HepG2 (cell line): ENCODE results near the gene C5AR2. TPM values are rescaled to one million over a fixed set of nuclear protein-coding genes. Genes with fewer than 3 reads are reported as not detected.

Source experiments
- ATAC-seq: fragments of 200-7000 bp; cut with Tn5 transposase; 3 replicates; pipeline ENCODE4 v1.9.1; 2020; ENCODE audit warnings: mild to moderate bottlenecking, moderate library complexity
- BruUV-seq: library from RNA; stranded (reverse); fragments of 400-500 nt; replicated peaks from 2 replicates; lab custom pipeline; 2021; lab: Mats Ljungman, UMichigan
- CTCF ChIA-PET: fragments of 300-600 bp; formaldehyde crosslinking; extraction: SDS; loops from one replicate; lab custom pipeline; 2021; ENCODE audit warnings: low total read pairs, inconsistent platforms, low intra/inter-chr PET ratio; lab: Yijun Ruan, JAX
- POLR2A ChIA-PET: fragments of 350-600 bp; sonication (Branson Sonifier 250); formaldehyde crosslinking; loops from one replicate; lab custom pipeline; 2020; ENCODE audit warnings: antibody characterized with exemption, inconsistent platforms; lab: Yijun Ruan, JAX
- DNase-seq: peaks from one replicate; pipeline ENCODE4 v3.0.0-alpha.2; 2015; ENCODE audit warnings: low spot score
- FAIRE-seq: peaks from 3 replicates; lab custom pipeline; 2011; peaks lifted over from hg19 to GRCh38; lab: Jason Lieb, UNC
- H2AFZ ChIP-seq: one replicate; pipeline ENCODE4 v1.6.1; 2011; ENCODE audit warnings: low read length, inconsistent platforms
- H3K27ac ChIP-seq: fragments of 300-600 bp; 3 replicates; pipeline ENCODE4 v1.8.0; 2011; ENCODE audit warnings: mixed run types, mild to moderate bottlenecking, mixed read lengths, low read length, inconsistent platforms; ENCODE audit not compliant: insufficient read depth; ENCODE audit errors: extremely low read length
- H3K27me3 ChIP-seq, 2 experiments: fragments of 200-600 bp in 1 of 2; 2 replicates in 1 of 2; 3 replicates in 1 of 2; pipeline versions ENCODE4 v1.6.0 to v1.8.0; 2011; ENCODE audit warnings: low read length in 2 of 2, mild to moderate bottlenecking in 2 of 2, moderate library complexity in 2 of 2, inconsistent platforms in 1 of 2; ENCODE audit not compliant: insufficient read depth in 2 of 2, control insufficient read depth in 1 of 2
- H3K36me3 ChIP-seq, 2 experiments: fragments of 200-600 bp in 1 of 2; replicated peaks in 1 of 2; 2 replicates in 1 of 2; 3 replicates in 1 of 2; pipeline versions ENCODE4 v1.5.1 to v1.8.0; 2011; ENCODE audit warnings: low read length in 2 of 2, inconsistent platforms in 1 of 2; ENCODE audit not compliant: insufficient read depth in 2 of 2, control insufficient read depth in 1 of 2
- H3K4me1 ChIP-seq: 2 replicates; pipeline ENCODE4 v1.5.1; 2012; ENCODE audit warnings: low read length, inconsistent platforms; ENCODE audit not compliant: insufficient read depth
- H3K4me2 ChIP-seq: 2 replicates; pipeline ENCODE4 v1.6.0; 2011; ENCODE audit warnings: low read depth, low read length, inconsistent platforms
- H3K4me3 ChIP-seq, 3 experiments: fragments of 200-600 bp in 1 of 3; sonication (generic), shearing (Covaris generic) in 1 of 3; replicated peaks in 1 of 3; 2 replicates each; pipeline ENCODE4 v1.5.1; 2011 to 2016; ENCODE audit warnings: low read length in 3 of 3, inconsistent platforms in 2 of 3, low read depth in 2 of 3, mild to moderate bottlenecking in 2 of 3, control low read depth in 1 of 3, mixed read lengths in 1 of 3; ENCODE audit not compliant: insufficient read depth in 1 of 3
- H3K79me2 ChIP-seq: one replicate; pipeline ENCODE4 v1.6.1; 2011; ENCODE audit warnings: low read length, inconsistent platforms; ENCODE audit not compliant: insufficient read depth
- H3K9ac ChIP-seq: 2 replicates; pipeline ENCODE4 v1.6.0; 2011; ENCODE audit warnings: mild to moderate bottlenecking, low read depth, low read length, inconsistent platforms; ENCODE audit not compliant: insufficient read depth
- H3K9me3 ChIP-seq: 2 replicates; pipeline ENCODE4 v1.5.1; 2012; ENCODE audit warnings: mild to moderate bottlenecking, low read length
- H4K20me1 ChIP-seq: 2 replicates; pipeline ENCODE4 v1.6.0; 2011; ENCODE audit warnings: inconsistent platforms, mild to moderate bottlenecking, low read length, moderate library complexity; ENCODE audit not compliant: insufficient read depth
- E2F1 ChIP-seq: sonication (generic); formaldehyde crosslinking; IDR thresholded peaks from 2 replicates; pipeline ENCODE4 v1.5.0; 2020; ENCODE audit warnings: missing genetic modification reagents
- ERF ChIP-seq: IDR thresholded peaks from 2 replicates; pipeline ENCODE4 v1.6.1; 2018; ENCODE audit warnings: missing biosample characterization, missing genetic modification reagents
- KLF12 ChIP-seq: sonication (generic); formaldehyde crosslinking; IDR thresholded peaks from 2 replicates; pipeline ENCODE4 v1.4.0; 2020; ENCODE audit warnings: missing genetic modification reagents, borderline replicate concordance
- KMT2B ChIP-seq: IDR thresholded peaks from 2 replicates; pipeline ENCODE4 v1.6.1; 2016; ENCODE audit warnings: missing genetic modification reagents, missing compliant biosample characterization
- MTERF4 ChIP-seq: sonication (generic); formaldehyde crosslinking; IDR thresholded peaks from 2 replicates; pipeline ENCODE4 v1.8.0; 2023; ENCODE audit warnings: mild to moderate bottlenecking, missing genetic modification reagents
- WIZ ChIP-seq: sonication (generic); formaldehyde crosslinking; IDR thresholded peaks from 2 replicates; pipeline ENCODE4 v1.5.1; 2020; ENCODE audit warnings: mild to moderate bottlenecking, missing genetic modification reagents
- ZBTB21 ChIP-seq: sonication (generic); formaldehyde crosslinking; IDR thresholded peaks from 2 replicates; pipeline ENCODE4 v1.4.0; 2020; ENCODE audit warnings: missing genetic modification reagents
- ZNF570 ChIP-seq: sonication (generic); formaldehyde crosslinking; IDR thresholded peaks from 2 replicates; pipeline ENCODE4 v1.4.0; 2020; ENCODE audit warnings: mild to moderate bottlenecking, missing genetic modification reagents, borderline replicate concordance
- ZNF83 ChIP-seq: sonication (generic); formaldehyde crosslinking; IDR thresholded peaks from 2 replicates; pipeline ENCODE4 v1.4.0; 2020; ENCODE audit warnings: missing genetic modification reagents, mild to moderate bottlenecking, borderline replicate concordance
- WGBS: methylation state at CpG from one replicate; pipeline ENCODE4 v1.1.6; 2017; ENCODE audit warnings: low lambda C conversion rate; 5-methylcytosine and 5-hydroxymethylcytosine counted together
- in situ Hi-C: cut with HindIII; loops from 2 replicates; pipeline ENCODE4 v1.10.0; 2017; ENCODE audit warnings: low pct_unique_long_range_greater_than_20kb; ENCODE audit not compliant: extremely low pct_ligation_motif_present
- intact Hi-C: fragments of 100-400 bp; cut with micrococcal nuclease; formaldehyde crosslinking; loops from one replicate; pipeline ENCODE4 v1.10.0; 2022; ENCODE audit not compliant: unreplicated experiment
- polyA plus RNA-seq, 8 experiments: library from polyadenylated mRNA; depleted of rRNA in 3 of 8; stranded (reverse) in 7 of 8; unstranded in 1 of 8; fragments of >200 nt; fragmentation: Illumina TruSeq in 4 of 8; extraction: Trizol in 4 of 8; gene quantifications; 2 replicates each; pipeline versions ENCODE4 v1.2.1 to v1.2.3, GENCODE V29; 2011 to 2016; ENCODE audit warnings: low read depth in 4 of 8, missing spikeins in 1 of 8, mixed read lengths in 1 of 8; ENCODE audit not compliant: insufficient read depth in 1 of 8
- total RNA-seq, 5 experiments: library from RNA; depleted of rRNA; stranded (reverse); fragments of >200 nt; fragmentation: Illumina TruSeq; extraction: Trizol; gene quantifications; 2 replicates each; pipeline ENCODE4 v1.2.3, GENCODE V29; 2016; ENCODE audit warnings: low read depth in 1 of 5

The C5AR2 gene
- total and polyA plus RNA-seq, 2 of the 13 experiments (the other 11 are each of a cell fraction or from before 2014, with no cell fraction given) = 0.09 to 0.24 TPM

- Histone ChIP-seq H3K9ac (no peak overlapping the region), H2AFZ (no peak overlapping the region), H3K27ac (no peak overlapping the region), H3K79me2 (no peaks in the 10 kb centered on the region), H3K9me3 (no peaks in the 10 kb centered on the region), H3K4me1 (no peaks in the 10 kb centered on the region), H4K20me1 (0 out of 2 replicates have a peak, but pooled peaks cover 2% of the 10 kb centered on the region), H3K4me3 (no peak overlapping the region)
- BruUV-seq = no TSS peak
- DNase-seq = no peak
- in situ Hi-C loops = no loop called here
- no peak for FAIRE-seq
- TF ChIP-seq MTERF4 (CRISPR knock-in tag) = no peak
- no peak for TF ChIP-seq ZBTB21 (CRISPR knock-in tag)
- no peak for TF ChIP-seq WIZ (CRISPR knock-in tag)
- TF ChIP-seq KLF12 (CRISPR knock-in tag) = no peak
- TF ChIP-seq ZNF570 (CRISPR knock-in tag) = no peak
- TF ChIP-seq ERF (CRISPR knock-in tag) = no peak
- TF ChIP-seq ZNF83 (CRISPR knock-in tag) = no peak
- no peak for TF ChIP-seq KMT2B (CRISPR knock-in tag)
- no peak for TF ChIP-seq E2F1 (CRISPR knock-in tag)
- TF ChIP-seq, all 625 proteins: peak for 0
- ATAC-seq = no peak
- ChIA-PET POLR2A (no interaction called here), CTCF (no interaction called here)
- Histone ChIP-seq H3K4me2 (no peak overlapping the region), H3K36me3 (peaks cover 44 to 68% of the 10 kb centered on the region in 2 experiments; a peak in 4 of 5 replicates), H3K27me3 (no peaks in the 10 kb centered on the region)
- WGBS = 93% methylated on average over 9 of the region's 22 CpGs
- intact Hi-C loops = no loop called here
These were observed 40.6 kb downstream of the C5AR2 start for GRCh38 chr19:47372603-47373002.
